GM18508 (cell line): ENCODE data around the gene SLC47A1.
"Not testable (repeated sequence)": the region's sequence is repeated elsewhere in the genome, so short reads cannot be mapped to it uniquely, and the experiment has no call there.

ENCODE experiments used
- ATAC-seq: cut with Tn5 transposase; IDR thresholded peaks from one replicate; pipeline ENCODE4 v1.9.1; 2021; ENCODE audit warnings: moderate number of reproducible peaks; ENCODE audit not compliant: insufficient read depth, unreplicated experiment

Gene SLC47A1

GRCh38 chr17:19533718-19534561 lies at the start of gene SLC47A1:
SLC47A1 (plus strand) TSS chr17:19533854; CDS start chr17:19533940, 86 bp downstream.
- no peak for ATAC-seq

GRCh38 chr17:19485800-19486340 lies 47.8 kb upstream of the SLC47A1 start:
- no peak for ATAC-seq

DNA sequence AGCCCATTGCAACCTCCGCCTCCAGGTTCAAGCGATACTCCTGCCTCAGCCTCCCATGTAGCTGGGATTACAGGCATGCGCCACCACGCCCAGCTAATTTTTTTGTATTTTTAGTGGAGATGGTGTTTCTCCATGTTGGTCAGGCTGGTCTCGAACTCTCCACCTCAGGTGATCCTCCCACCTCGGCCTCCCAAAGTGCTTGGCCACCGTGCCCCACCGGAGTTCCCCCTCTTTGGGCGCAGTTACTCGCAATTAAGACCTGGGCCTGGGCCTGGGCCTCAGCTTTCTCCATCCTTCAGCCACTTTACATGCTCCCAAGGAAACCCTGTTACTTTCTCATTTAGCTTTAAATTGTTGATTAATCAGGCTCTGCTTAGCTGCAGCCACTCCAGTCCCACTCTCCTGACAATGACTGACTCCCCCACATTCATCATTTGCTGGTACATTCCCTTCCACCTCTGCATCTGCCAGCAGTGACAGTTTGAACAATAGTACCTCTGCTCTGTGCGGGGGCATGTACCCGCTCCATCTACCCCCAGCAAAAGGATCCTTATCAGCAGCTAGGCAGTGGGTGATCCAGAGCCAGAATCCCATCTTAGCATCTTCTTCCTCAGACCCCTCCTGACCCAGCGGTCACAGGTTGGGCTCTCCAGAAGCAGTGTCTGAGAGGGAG lies 47.2 kb upstream of the SLC47A1 start:
- ATAC-seq, result no peak

GRCh38 chr17:19487024-19487600 lies 46.5 kb upstream of the SLC47A1 start:
- ATAC-seq, result no peak

DNA sequence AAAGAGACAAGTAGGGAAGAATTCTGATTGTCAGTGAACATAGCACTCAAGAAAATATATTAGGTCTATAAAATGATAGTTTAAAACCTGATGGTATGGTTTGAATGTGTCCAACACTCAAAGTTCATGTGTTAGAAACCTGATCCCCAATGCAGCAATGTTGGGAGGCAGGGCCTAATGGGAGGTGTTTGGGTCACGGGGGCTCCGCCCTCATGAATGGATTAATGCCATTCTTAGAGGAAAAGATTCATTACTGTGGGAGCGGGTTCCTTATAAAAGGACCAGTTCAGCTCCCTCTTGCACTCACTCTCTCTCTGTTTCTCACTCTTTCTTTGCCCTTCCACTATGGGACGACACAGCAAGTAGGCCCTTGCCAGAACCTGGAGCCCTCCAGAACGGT lies 41.5 kb upstream of the SLC47A1 start:
- no peak for ATAC-seq

GRCh38 chr17:19494961-19495806 lies 38.5 kb upstream of the SLC47A1 start:
- no peak for ATAC-seq

- ATAC-seq, result no peak
These were observed 37.7 kb upstream of the SLC47A1 start for GRCh38 chr17:19495828-19496528.

DNA sequence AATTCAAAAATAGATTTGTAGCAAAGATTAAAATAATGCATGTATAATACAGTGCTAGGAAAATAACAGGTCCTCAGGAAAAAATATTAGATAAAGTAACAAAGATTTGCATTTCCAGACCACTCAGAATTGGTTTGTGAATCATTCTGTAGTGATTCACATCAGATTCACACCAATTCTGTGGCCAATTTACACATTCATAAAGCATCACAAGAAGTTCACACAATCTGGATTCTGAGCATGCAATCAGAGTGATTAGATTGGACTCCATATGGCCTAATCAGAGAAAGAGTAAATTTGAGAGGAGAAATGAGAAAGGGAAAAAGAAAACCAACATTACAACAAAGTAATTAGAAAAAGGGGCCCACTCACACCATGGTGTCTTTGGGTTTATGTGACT lies 36.0 kb upstream of the SLC47A1 start:
- ATAC-seq, result no peak

- no peak for ATAC-seq
These were observed 32.4 kb upstream of the SLC47A1 start for GRCh38 chr17:19501219-19501618.

GRCh38 chr17:19502517-19502916 lies 31.1 kb upstream of the SLC47A1 start:
- no peak for ATAC-seq

- ATAC-seq, result not testable (repeated sequence)
These were observed 28.1 kb upstream of the SLC47A1 start for GRCh38 chr17:19505561-19505960.

GRCh38 chr17:19507775-19508576 lies 25.7 kb upstream of the SLC47A1 start:
- peak; percentile 65 for ATAC-seq

DNA sequence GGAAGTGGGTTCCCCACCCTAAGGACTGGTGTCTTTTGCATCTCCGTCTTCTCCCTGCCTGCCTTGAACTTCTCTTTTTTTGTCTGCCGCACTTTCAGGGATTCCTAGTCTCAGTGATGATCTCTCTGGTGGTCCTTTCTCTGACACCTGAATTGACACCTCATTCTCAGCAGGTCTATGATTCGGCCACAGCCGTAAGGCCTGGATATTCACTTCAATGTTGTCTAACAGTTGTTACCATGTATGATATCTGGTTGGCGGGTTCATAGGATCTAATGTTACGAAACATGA lies 25.1 kb upstream of the SLC47A1 start:
- no peak for ATAC-seq

DNA sequence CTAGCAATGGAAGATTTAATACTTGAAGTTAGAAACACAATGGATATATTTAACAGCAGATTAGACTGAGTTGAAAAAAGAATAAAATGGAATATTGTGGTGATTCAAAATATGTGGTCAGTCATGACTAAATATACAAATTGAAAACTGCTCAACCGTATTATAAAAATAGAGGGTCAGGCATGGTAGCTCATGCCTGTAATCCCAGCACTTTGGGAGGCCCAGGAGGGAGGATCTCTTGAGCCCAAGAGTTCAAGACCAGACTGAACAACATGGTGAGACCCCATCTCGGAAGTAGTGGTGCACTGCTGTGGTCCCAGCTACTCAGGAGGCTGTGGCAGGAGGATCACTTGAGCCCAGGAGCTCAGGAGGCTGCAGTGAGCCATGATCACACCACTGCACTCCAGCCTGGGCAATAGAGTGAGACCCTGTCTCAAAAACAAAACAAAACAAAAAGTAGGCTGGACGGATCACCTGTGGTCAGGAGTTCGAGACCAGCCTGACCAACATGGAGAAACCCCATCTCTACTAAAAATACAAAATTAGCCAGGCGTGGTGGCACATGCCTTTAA lies 24.3 kb upstream of the SLC47A1 start:
- ATAC-seq, result not testable (repeated sequence)

GRCh38 chr17:19510903-19511302 lies 22.8 kb upstream of the SLC47A1 start:
- ATAC-seq, result no peak

DNA sequence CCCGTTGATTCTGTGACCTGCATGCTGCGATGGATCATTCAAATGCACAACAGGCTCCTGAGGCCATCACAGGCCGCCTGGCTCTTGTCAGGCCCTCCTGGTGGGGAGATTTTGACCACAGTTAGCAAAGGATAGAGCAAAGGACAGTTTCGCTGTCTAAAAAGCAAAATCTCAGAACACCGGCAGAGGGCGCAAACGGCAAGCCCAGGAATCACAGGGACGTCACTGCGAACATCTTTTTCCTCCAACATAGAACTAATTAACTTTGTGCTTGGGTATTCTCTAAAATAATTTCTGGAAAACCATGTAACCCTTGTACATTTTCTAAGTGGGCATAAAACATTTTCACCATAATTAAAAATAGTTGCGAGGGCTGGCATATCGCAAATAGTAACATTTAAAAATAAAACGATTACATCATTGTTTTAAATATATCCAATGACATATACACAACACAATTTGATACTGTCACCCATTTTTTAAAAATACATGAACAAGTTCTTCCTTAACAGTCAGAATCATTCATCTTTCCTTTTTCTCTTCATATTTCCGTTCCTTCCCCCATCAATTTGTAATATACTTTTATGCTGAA lies 19.7 kb upstream of the SLC47A1 start:
- no peak for ATAC-seq

DNA sequence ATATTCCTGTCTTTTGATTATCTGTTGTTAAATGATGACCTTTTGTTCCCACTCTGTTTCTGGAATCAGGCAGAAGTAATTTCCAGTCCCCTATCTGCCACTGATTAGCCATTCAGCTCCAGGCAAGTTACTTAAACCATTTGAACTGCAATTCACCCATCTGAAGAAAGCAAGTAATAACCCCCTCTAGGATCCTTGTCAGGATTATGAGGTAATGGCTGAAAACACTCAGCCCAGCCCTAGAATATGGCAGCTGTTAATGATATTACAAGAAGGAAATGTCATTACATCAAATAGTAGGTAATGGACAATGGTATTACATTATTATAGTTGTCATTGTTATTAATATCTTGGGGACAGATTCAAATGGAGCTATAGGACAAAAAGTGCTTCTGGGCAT lies 16.0 kb upstream of the SLC47A1 start:
- ATAC-seq, result no peak
